WTC11 (cell line): ENCODE measurements around the gene PAK1. TPM values are rescaled to one million over a fixed set of nuclear protein-coding genes. Genes with fewer than 3 reads are reported as not detected.
A peak's percentile ranks its signal among the peaks of the same experiment; 100 is the strongest.

ENCODE experiments used
- ATAC-seq: fragments of 200-7000 bp; cut with Tn5 transposase; 2 replicates; pipeline ENCODE4 v1.10.0; 2021; ENCODE audit warnings: mild to moderate bottlenecking, moderate library complexity
- CTCF ChIA-PET: fragments of 300-600 bp; sonication (Branson Sonifier 250); formaldehyde crosslinking; loops from one replicate; lab custom pipeline; 2021; ENCODE audit warnings: antibody characterized with exemption; lab: Charles Lee
- POLR2A ChIA-PET: fragments of 350-600 bp; sonication (Branson Sonifier 250); formaldehyde crosslinking; loops from one replicate; lab custom pipeline; 2021; ENCODE audit warnings: antibody characterized with exemption; lab: Charles Lee
- DNase-seq: peaks from one replicate; pipeline ENCODE4 v3.0.0; 2021; ENCODE audit warnings: low spot score
- H3K27ac Mint-ChIP-seq: 2 replicates; pipeline ENCODE4 v1.8.0; 2021; ENCODE audit warnings: mixed read lengths
- H3K27me3 Mint-ChIP-seq: 2 replicates; pipeline ENCODE4 v1.8.0; 2021; ENCODE audit warnings: low read depth, mild to moderate bottlenecking, moderate library complexity, mixed read lengths
- H3K36me3 Mint-ChIP-seq: 2 replicates; pipeline ENCODE4 v1.8.0; 2021; ENCODE audit warnings: mixed read lengths
- H3K4me1 Mint-ChIP-seq: 2 replicates; pipeline ENCODE4 v1.8.0; 2022; ENCODE audit warnings: mixed read lengths
- H3K4me3 Mint-ChIP-seq: 2 replicates; pipeline ENCODE4 v1.8.0; 2021; ENCODE audit warnings: mild to moderate bottlenecking, moderate library complexity, mixed read lengths
- H3K9me3 Mint-ChIP-seq: 2 replicates; pipeline ENCODE4 v1.8.0; 2021; ENCODE audit warnings: mixed read lengths
- ATF1 ChIP-seq: sonication (generic); formaldehyde crosslinking; IDR thresholded peaks from 2 replicates; pipeline ENCODE4 v1.8.1; 2023; ENCODE audit warnings: mild to moderate bottlenecking, moderate library complexity, missing genetic modification reagents
- ELF4 ChIP-seq: sonication (generic); formaldehyde crosslinking; IDR thresholded peaks from 2 replicates; pipeline ENCODE4 v1.8.1; 2022; ENCODE audit warnings: low read depth, mild to moderate bottlenecking, moderate library complexity, missing genetic modification reagents
- EMX1 ChIP-seq: fragments of 250-450 bp; sonication (Bioruptor Pico); IDR thresholded peaks from 2 replicates; pipeline ENCODE4 v1.8.0; 2021; ENCODE audit warnings: mild to moderate bottlenecking
- ESRRA ChIP-seq: sonication (generic); formaldehyde crosslinking; IDR thresholded peaks from 2 replicates; pipeline ENCODE4 v1.8.1; 2022; ENCODE audit warnings: mild to moderate bottlenecking, missing genetic modification reagents, borderline replicate concordance
- MYBL2 ChIP-seq: sonication (generic); formaldehyde crosslinking; IDR thresholded peaks from 2 replicates; pipeline ENCODE4 v1.8.1; 2023; ENCODE audit warnings: mild to moderate bottlenecking, moderate library complexity, missing genetic modification reagents
- SMAD3 ChIP-seq: sonication (generic); formaldehyde crosslinking; IDR thresholded peaks from 2 replicates; pipeline ENCODE4 v1.8.0; 2022; ENCODE audit warnings: missing genetic modification reagents, mild to moderate bottlenecking, borderline replicate concordance
- TEAD4 ChIP-seq: sonication (generic); formaldehyde crosslinking; IDR thresholded peaks from 2 replicates; pipeline ENCODE4 v1.8.0; 2022; ENCODE audit warnings: mild to moderate bottlenecking, missing genetic modification reagents
- ZBTB21 ChIP-seq: sonication (generic); formaldehyde crosslinking; IDR thresholded peaks from 2 replicates; pipeline ENCODE4 v1.8.1; 2023; ENCODE audit warnings: mild to moderate bottlenecking, missing genetic modification reagents, borderline replicate concordance
- ZNF138 ChIP-seq: sonication (generic); formaldehyde crosslinking; conservative IDR thresholded peaks from 2 replicates; pipeline ENCODE4 v1.8.1; 2022; ENCODE audit warnings: mild to moderate bottlenecking, moderate library complexity, missing genetic modification reagents
- ZNF232 ChIP-seq: sonication (generic); formaldehyde crosslinking; IDR thresholded peaks from 2 replicates; pipeline ENCODE4 v1.8.0; 2022; ENCODE audit warnings: mild to moderate bottlenecking, missing genetic modification reagents
- ZNF317 ChIP-seq: sonication (generic); formaldehyde crosslinking; IDR thresholded peaks from 2 replicates; pipeline ENCODE4 v1.8.1; 2023; ENCODE audit warnings: low read depth, mild to moderate bottlenecking, moderate library complexity, missing genetic modification reagents, borderline replicate concordance
- ZNF671 ChIP-seq: fragments of 250-450 bp; sonication (Bioruptor Pico); IDR thresholded peaks from 2 replicates; pipeline ENCODE4 v1.8.0; 2021; ENCODE audit warnings: mild to moderate bottlenecking
- total RNA-seq: library from RNA; stranded (reverse); gene quantifications from 3 replicates; pipeline ENCODE4 v1.2.3, GENCODE V29; 2021
- TF ChIP-seq, protein P1 (sequence below): sonication (generic); formaldehyde crosslinking; IDR thresholded peaks from 2 replicates; pipeline ENCODE4 v1.8.1; 2023; ENCODE audit warnings: mild to moderate bottlenecking, missing genetic modification reagents, moderate library complexity
- TF ChIP-seq, protein P2 (sequence below): sonication (generic); formaldehyde crosslinking; IDR thresholded peaks from 2 replicates; pipeline ENCODE4 v1.8.1; 2023; ENCODE audit warnings: mild to moderate bottlenecking, missing genetic modification reagents, moderate library complexity
- TF ChIP-seq, protein P3 (sequence below): sonication (generic); formaldehyde crosslinking; IDR thresholded peaks from 2 replicates; pipeline ENCODE4 v1.8.1; 2023; ENCODE audit warnings: mild to moderate bottlenecking, moderate library complexity, missing genetic modification reagents
- TF ChIP-seq, protein P4 (sequence below): fragments of 250-450 bp; sonication (Bioruptor Pico); IDR thresholded peaks from 2 replicates; pipeline ENCODE4 v1.9.0; 2021; ENCODE audit warnings: moderate library complexity, mild to moderate bottlenecking, inconsistent platforms, borderline replicate concordance
- TF ChIP-seq, protein P5 (sequence below): fragments of 250-450 bp; sonication (Bioruptor Pico); IDR thresholded peaks from 2 replicates; pipeline ENCODE4 v1.9.0; 2021; ENCODE audit warnings: mild to moderate bottlenecking

The PAK1 gene
- total RNA-seq, 1 experiment from 2014 or later = 160 TPM

DNA sequence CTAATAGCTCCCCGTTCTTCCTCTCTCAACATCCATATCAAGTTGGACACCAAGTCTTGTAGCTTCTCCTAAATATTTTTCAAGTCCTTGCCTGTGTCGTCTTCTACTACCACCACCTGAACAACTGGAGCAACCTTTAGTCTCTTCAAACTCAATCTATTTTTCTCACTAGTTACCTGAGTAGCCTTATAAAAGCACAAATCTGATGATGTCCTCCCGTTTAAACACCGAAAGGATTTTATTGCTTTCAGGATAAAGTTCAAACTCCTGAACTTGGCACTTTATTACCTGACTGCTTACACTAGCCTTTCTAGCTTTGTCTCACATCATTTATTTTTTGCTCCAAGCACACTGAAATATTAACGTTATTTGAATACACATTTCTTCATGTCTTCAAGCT lies 1.3 kb upstream of the PAK1 start:
- no peak for ATAC-seq
- no peak for TF ChIP-seq ESRRA (CRISPR knock-in tag)
- no peak for TF ChIP-seq ZBTB21
- TF ChIP-seq TEAD4 (CRISPR knock-in tag) = no peak
- TF ChIP-seq ATF1 (CRISPR knock-in tag) = no peak
- TF ChIP-seq, protein P1, sequence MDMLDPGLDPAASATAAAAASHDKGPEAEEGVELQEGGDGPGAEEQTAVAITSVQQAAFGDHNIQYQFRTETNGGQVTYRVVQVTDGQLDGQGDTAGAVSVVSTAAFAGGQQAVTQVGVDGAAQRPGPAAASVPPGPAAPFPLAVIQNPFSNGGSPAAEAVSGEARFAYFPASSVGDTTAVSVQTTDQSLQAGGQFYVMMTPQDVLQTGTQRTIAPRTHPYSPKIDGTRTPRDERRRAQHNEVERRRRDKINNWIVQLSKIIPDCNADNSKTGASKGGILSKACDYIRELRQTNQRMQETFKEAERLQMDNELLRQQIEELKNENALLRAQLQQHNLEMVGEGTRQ = no peak
- TF ChIP-seq, protein P2, sequence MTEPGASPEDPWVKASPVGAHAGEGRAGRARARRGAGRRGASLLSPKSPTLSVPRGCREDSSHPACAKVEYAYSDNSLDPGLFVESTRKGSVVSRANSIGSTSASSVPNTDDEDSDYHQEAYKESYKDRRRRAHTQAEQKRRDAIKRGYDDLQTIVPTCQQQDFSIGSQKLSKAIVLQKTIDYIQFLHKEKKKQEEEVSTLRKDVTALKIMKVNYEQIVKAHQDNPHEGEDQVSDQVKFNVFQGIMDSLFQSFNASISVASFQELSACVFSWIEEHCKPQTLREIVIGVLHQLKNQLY (CRISPR knock-in tag) = no peak
- no peak for TF ChIP-seq SMAD3 (CRISPR knock-in tag)
- TF ChIP-seq ZNF671 (CRISPR knock-in tag) = no peak
- no peak for TF ChIP-seq MYBL2
- TF ChIP-seq, protein P3, sequence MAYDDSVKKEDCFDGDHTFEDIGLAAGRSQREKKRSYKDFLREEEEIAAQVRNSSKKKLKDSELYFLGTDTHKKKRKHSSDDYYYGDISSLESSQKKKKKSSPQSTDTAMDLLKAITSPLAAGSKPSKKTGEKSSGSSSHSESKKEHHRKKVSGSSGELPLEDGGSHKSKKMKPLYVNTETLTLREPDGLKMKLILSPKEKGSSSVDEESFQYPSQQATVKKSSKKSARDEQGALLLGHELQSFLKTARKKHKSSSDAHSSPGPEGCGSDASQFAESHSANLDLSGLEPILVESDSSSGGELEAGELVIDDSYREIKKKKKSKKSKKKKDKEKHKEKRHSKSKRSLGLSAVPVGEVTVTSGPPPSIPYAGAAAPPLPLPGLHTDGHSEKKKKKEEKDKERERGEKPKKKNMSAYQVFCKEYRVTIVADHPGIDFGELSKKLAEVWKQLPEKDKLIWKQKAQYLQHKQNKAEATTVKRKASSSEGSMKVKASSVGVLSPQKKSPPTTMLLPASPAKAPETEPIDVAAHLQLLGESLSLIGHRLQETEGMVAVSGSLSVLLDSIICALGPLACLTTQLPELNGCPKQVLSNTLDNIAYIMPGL (CRISPR knock-in tag) = no peak
- POLR2A ChIA-PET = interaction anchor here (0.6 to 0.8 kb wide), 2 partner anchors 17 to 542 kb away, joined by 3 to 6 read pairs; no protein-coding TSS in a partner anchor
- peak overlapping the region; percentile 24; the same call in 1 of the 2 replicates for H3K27ac Mint-ChIP-seq
- no peaks in the 10 kb centered on the region for H3K36me3 Mint-ChIP-seq
- H3K4me1 Mint-ChIP-seq = peaks cover 62% of the 10 kb centered on the region
- 0 out of 2 replicates have a peak, but pooled peaks cover 4% of the 10 kb centered on the region for H3K9me3 Mint-ChIP-seq
- no peaks in the 10 kb centered on the region; the same call in 1 of the 2 replicates for H3K27me3 Mint-ChIP-seq
- no peak for DNase-seq
- peak overlapping the region; percentile 76 for H3K4me3 Mint-ChIP-seq
- CTCF ChIA-PET = interaction anchor here (1.0 to 2.6 kb wide), 2 partner anchors 61 to 64 kb away, joined by 3 to 14 read pairs; no protein-coding TSS in a partner anchor

DNA sequence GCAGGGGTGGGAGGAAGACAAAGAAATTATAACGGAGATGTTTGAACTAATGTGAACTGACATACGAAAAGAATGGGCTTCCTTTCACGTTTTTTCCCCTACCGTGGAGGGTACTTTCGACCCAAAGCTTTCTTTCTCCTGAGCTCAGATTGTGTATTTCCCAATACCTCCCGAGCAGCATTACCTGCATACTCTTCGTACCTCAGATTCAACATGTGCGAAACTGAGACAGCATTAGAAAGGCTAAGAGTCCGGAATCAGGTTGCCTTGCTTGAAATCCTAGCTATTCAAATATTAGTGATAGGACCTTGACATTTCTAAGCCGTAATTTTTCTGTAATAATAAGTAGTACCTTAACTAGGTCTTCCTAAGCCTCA lies 778 bp upstream of the PAK1 start:
- ChIA-PET CTCF (interaction anchor here (1.0 to 2.6 kb wide), 3 partner anchors 61 to 74 kb away, joined by 3 to 14 read pairs (median 9); no protein-coding TSS in a partner anchor), POLR2A (interaction anchor here (0.6 to 0.8 kb wide), 2 partner anchors 17 to 543 kb away, joined by 3 to 6 read pairs; no protein-coding TSS in a partner anchor)
- Mint-ChIP-seq H3K27ac (peak overlapping the region; percentile 100), H3K27me3 (no peaks in the 10 kb centered on the region; the same call in 1 of the 2 replicates), H3K36me3 (no peaks in the 10 kb centered on the region), H3K4me3 (peak overlapping the region; percentile 76), H3K9me3 (0 out of 2 replicates have a peak, but pooled peaks cover 4% of the 10 kb centered on the region), H3K4me1 (peaks cover 63% of the 10 kb centered on the region)
- TF ChIP-seq, protein P4, sequence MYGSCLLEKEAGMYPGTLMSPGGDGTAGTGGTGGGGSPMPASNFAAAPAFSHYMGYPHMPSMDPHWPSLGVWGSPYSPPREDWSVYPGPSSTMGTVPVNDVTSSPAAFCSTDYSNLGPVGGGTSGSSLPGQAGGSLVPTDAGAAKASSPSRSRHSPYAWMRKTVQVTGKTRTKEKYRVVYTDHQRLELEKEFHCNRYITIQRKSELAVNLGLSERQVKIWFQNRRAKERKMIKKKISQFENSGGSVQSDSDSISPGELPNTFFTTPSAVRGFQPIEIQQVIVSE (CRISPR knock-in tag) = no peak
- TF ChIP-seq ZNF138 = no peak
- TF ChIP-seq ZNF232 (CRISPR knock-in tag) = no peak
- no peak for TF ChIP-seq ELF4 (CRISPR knock-in tag)
- TF ChIP-seq, protein P5, sequence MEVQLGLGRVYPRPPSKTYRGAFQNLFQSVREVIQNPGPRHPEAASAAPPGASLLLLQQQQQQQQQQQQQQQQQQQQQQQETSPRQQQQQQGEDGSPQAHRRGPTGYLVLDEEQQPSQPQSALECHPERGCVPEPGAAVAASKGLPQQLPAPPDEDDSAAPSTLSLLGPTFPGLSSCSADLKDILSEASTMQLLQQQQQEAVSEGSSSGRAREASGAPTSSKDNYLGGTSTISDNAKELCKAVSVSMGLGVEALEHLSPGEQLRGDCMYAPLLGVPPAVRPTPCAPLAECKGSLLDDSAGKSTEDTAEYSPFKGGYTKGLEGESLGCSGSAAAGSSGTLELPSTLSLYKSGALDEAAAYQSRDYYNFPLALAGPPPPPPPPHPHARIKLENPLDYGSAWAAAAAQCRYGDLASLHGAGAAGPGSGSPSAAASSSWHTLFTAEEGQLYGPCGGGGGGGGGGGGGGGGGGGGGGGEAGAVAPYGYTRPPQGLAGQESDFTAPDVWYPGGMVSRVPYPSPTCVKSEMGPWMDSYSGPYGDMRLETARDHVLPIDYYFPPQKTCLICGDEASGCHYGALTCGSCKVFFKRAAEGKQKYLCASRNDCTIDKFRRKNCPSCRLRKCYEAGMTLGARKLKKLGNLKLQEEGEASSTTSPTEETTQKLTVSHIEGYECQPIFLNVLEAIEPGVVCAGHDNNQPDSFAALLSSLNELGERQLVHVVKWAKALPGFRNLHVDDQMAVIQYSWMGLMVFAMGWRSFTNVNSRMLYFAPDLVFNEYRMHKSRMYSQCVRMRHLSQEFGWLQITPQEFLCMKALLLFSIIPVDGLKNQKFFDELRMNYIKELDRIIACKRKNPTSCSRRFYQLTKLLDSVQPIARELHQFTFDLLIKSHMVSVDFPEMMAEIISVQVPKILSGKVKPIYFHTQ (CRISPR knock-in tag) = no peak
- no peak for TF ChIP-seq ZNF317 (CRISPR knock-in tag)
- no peak for TF ChIP-seq EMX1
- TF ChIP-seq ZNF671 (CRISPR knock-in tag) = no peak
- DNase-seq (no peak), ATAC-seq (no peak)
